Measurements from ENCODE around the gene TRIM54.
A peak's percentile ranks its signal among the peaks of the same experiment; 100 is the strongest.

The TRIM54 gene, protein sequence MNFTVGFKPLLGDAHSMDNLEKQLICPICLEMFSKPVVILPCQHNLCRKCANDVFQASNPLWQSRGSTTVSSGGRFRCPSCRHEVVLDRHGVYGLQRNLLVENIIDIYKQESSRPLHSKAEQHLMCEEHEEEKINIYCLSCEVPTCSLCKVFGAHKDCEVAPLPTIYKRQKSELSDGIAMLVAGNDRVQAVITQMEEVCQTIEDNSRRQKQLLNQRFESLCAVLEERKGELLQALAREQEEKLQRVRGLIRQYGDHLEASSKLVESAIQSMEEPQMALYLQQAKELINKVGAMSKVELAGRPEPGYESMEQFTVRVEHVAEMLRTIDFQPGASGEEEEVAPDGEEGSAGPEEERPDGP

DNA sequence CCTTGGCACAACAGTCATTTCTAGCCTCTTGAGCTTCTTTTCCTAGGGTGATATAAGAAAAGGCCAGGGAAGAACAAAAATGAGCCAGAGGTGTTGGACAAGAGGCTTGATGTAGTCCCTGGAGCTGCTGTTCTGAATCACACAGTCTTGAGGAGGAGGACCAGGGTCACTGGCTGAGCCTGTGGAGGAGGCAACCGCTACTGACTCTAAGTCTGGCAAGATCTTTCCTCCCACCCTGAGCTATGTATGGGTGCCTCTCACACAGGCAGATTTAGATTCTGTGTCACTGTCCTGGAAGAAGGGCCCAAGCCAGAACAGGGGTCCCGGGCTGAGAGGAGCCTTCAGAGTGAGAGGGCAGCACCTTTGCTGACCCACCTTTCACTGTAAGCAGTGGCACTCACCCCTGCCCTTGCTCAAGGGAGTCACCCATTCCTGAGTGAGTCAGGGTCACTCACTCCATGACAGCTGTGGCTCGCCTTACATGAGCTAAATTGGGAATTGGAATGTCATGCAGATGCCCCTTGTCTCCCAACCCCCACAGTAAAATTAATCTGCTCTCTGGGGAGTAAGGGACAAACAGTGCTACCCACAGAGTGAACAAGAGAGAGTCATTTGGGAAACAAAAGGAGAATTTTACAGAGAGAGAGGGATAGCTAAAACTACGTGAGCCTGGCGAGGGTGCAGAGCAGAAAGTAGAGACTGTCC, at the start of gene TRIM54:
TSS of gene TRIM54 (plus strand) at position 575 of the 705 bp plus-strand sequence. CDS start 303 bp downstream, outside the sequence.
- Histone ChIP-seq H3K4me2 (peak within 1 kb of the TSS; percentile 48), H3K9ac (peak within 1 kb of the TSS; percentile 63; the same call in 1 of the 2 replicates), H3K36me3 (no peaks in the 10 kb centered on the region), H3K27ac (no peak within 1 kb of the TSS), H3K9me3 (no peaks in the 10 kb centered on the region), H3K27me3 (no peaks in the 10 kb centered on the region), H3K4me3 (no peak within 1 kb of the TSS), H3K4me1 (peaks cover 16% of the 10 kb centered on the region), H4K20me1 (no peaks in the 10 kb centered on the region)
- TF ChIP-seq Cebpa-rat (IDR thresholded peaks at IDR 0.05), result no peak

DNA sequence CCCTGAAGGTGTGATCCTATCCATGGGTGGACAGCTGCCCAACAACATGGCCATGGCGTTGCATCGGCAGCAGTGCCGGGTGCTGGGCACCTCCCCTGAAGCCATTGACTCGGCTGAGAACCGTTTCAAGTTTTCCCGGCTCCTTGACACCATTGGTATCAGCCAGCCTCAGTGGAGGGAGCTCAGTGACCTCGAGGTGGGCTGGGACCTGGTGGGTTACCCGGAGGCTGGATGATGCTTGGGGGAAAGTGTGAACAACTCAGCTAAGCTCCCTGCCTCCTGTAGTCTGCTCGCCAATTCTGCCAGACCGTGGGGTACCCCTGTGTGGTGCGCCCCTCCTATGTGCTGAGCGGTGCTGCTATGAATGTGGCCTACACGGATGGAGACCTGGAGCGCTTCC, 48.9 kb upstream of the TRIM54 start:
- no peaks in the 10 kb centered on the region for H3K9me3 ChIP-seq
- H3K9ac ChIP-seq, result no peak overlapping the region
- peaks cover 99% of the 10 kb centered on the region for H3K36me3 ChIP-seq
- H3K4me3 ChIP-seq, result no peak overlapping the region
- no peak overlapping the region for H3K4me2 ChIP-seq
- H3K4me1 ChIP-seq, result peaks cover 28% of the 10 kb centered on the region
- no peak overlapping the region for H3K27ac ChIP-seq
- TF ChIP-seq Cebpa-rat (IDR thresholded peaks at IDR 0.05), result no peak
- no peaks in the 10 kb centered on the region for H3K27me3 ChIP-seq
- peaks cover 8% of the 10 kb centered on the region; the same call in 1 of the 2 replicates for H4K20me1 ChIP-seq

DNA sequence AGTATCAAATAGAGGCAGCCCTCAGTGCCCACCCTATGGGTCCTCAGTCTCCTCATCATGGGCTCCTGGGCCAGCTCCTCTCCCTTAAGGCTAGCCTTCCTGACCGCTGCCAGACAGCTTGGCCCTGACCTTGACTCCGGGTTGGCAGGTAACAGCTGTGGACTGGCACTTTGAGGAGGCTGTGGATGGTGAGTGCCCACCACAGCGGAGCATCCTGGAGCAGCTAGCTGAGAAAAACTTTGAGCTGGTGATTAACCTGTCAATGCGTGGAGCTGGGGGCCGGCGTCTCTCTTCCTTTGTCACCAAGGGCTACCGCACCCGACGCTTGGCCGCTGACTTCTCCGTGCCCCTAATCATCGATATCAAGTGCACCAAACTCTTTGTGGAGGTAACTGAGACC, 46.1 kb upstream of the TRIM54 start:
- Histone ChIP-seq H3K27ac (no peak overlapping the region), H4K20me1 (peaks cover 8% of the 10 kb centered on the region; the same call in 1 of the 2 replicates), H3K4me3 (no peak overlapping the region), H3K9me3 (no peaks in the 10 kb centered on the region), H3K4me2 (no peak overlapping the region), H3K4me1 (peaks cover 16% of the 10 kb centered on the region), H3K36me3 (peaks cover 100% of the 10 kb centered on the region), H3K9ac (no peak overlapping the region), H3K27me3 (no peaks in the 10 kb centered on the region)
- no peak for TF ChIP-seq Cebpa-rat (IDR thresholded peaks at IDR 0.05)

DNA sequence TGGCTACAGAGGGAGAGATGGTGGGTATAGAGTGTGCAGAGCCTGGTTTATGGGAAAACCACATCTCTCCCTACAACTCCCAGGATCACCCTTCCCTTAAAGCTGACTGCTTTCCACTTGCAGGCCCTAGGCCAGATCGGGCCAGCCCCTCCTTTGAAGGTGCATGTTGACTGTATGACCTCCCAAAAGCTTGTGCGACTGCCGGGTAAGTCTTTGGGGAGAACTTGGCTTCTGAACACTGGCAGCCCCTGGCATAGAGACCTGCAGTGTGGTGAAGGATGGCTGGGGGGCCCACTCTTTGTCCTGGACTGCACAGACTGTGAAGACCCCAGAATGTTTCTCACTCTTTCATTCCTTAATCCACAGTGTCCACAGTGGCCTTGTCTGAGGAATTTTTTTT, 45.6 kb upstream of the TRIM54 start:
- no peaks in the 10 kb centered on the region for H3K9me3 ChIP-seq
- peaks cover 8% of the 10 kb centered on the region; the same call in 1 of the 2 replicates for H4K20me1 ChIP-seq
- no peaks in the 10 kb centered on the region for H3K27me3 ChIP-seq
- peaks cover 100% of the 10 kb centered on the region for H3K36me3 ChIP-seq
- no peak overlapping the region for H3K9ac ChIP-seq
- no peak overlapping the region for H3K4me3 ChIP-seq
- no peak for TF ChIP-seq Cebpa-rat (IDR thresholded peaks at IDR 0.05)
- no peak overlapping the region for H3K27ac ChIP-seq
- peaks cover 16% of the 10 kb centered on the region for H3K4me1 ChIP-seq
- H3K4me2 ChIP-seq, result no peak overlapping the region

DNA sequence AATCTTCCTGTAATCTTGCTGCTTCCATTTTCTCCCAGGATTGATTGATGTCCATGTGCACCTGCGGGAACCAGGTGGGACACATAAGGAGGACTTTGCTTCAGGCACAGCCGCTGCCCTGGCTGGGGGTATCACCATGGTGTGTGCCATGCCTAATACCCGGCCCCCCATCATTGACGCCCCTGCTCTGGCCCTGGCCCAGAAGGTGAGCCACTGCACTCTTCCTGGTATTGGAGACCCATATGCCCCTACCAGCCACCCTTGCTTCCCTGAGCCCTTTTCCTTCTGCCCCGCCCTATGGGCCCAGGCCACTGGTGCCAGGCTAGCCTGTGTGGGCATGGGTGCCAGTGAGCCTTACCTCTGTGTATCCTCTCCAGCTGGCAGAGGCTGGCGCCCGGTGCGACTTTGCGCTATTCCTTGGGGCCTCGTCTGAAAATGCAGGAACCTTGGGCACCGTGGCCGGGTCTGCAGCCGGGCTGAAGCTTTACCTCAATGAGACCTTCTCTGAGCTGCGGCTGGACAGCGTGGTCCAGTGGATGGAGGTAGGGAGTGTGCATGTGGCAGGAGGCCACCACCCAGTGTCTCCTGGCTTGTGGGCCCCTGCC, 44.8 kb upstream of the TRIM54 start:
- Histone ChIP-seq H3K9me3 (no peaks in the 10 kb centered on the region), H3K9ac (no peak overlapping the region), H3K4me2 (no peak overlapping the region), H4K20me1 (peaks cover 10% of the 10 kb centered on the region; the same call in 1 of the 2 replicates), H3K4me3 (no peak overlapping the region), H3K27me3 (no peaks in the 10 kb centered on the region), H3K36me3 (peaks cover 100% of the 10 kb centered on the region), H3K4me1 (peaks cover 16% of the 10 kb centered on the region), H3K27ac (no peak overlapping the region)
- TF ChIP-seq Cebpa-rat (IDR thresholded peaks at IDR 0.05), result no peak

DNA sequence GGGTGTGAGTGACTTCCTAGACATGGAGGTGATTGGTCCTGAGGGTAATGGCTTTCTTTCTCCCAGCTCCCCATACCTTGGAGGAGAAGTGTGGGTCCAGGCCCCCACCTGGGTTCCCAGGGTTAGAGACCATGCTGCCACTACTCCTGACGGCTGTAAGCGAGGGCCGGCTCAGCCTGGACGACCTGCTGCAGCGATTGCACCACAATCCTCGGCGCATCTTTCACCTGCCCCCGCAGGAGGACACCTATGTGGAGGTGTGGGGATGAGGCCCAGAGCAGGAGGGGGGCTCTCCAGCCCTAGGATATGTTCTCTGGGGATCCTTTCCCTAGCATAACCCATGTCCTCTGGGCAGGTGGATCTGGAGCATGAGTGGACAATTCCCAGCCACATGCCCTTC, 43.3 kb upstream of the TRIM54 start:
- Histone ChIP-seq H3K9me3 (no peaks in the 10 kb centered on the region), H3K9ac (no peak overlapping the region), H3K4me1 (peaks cover 17% of the 10 kb centered on the region), H3K27me3 (no peaks in the 10 kb centered on the region), H3K4me2 (no peak overlapping the region), H4K20me1 (peaks cover 10% of the 10 kb centered on the region; the same call in 1 of the 2 replicates), H3K27ac (no peak overlapping the region), H3K36me3 (peaks cover 100% of the 10 kb centered on the region), H3K4me3 (no peak overlapping the region)
- TF ChIP-seq Cebpa-rat (IDR thresholded peaks at IDR 0.05), result no peak

DNA sequence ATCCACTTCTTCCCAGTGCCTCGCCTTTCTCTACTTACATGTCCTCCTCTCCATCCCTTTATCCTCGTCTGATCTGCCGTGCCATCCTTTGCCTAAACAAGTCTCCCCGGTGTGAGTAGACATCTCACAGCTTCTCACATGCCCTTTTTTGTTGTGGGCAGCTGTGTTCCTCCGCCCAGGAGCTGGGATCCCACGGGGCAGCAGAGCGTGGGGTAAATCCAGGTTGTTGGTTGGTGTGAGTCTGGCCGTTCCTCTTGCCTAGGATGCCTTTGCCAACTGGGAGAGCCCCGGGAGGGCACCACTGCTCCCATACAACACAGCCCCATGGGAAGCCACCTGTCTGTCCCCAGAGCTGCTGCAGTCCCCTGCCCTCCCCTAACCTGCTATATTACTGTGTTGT, 41.8 kb upstream of the TRIM54 start:
- Histone ChIP-seq H3K9me3 (no peaks in the 10 kb centered on the region), H3K27ac (no peak overlapping the region), H3K4me2 (no peak overlapping the region), H3K36me3 (peaks cover 100% of the 10 kb centered on the region), H3K27me3 (no peaks in the 10 kb centered on the region), H4K20me1 (peaks cover 10% of the 10 kb centered on the region; the same call in 1 of the 2 replicates), H3K4me1 (peaks cover 17% of the 10 kb centered on the region), H3K9ac (no peak overlapping the region), H3K4me3 (no peak overlapping the region)
- TF ChIP-seq Cebpa-rat (IDR thresholded peaks at IDR 0.05), result no peak

DNA sequence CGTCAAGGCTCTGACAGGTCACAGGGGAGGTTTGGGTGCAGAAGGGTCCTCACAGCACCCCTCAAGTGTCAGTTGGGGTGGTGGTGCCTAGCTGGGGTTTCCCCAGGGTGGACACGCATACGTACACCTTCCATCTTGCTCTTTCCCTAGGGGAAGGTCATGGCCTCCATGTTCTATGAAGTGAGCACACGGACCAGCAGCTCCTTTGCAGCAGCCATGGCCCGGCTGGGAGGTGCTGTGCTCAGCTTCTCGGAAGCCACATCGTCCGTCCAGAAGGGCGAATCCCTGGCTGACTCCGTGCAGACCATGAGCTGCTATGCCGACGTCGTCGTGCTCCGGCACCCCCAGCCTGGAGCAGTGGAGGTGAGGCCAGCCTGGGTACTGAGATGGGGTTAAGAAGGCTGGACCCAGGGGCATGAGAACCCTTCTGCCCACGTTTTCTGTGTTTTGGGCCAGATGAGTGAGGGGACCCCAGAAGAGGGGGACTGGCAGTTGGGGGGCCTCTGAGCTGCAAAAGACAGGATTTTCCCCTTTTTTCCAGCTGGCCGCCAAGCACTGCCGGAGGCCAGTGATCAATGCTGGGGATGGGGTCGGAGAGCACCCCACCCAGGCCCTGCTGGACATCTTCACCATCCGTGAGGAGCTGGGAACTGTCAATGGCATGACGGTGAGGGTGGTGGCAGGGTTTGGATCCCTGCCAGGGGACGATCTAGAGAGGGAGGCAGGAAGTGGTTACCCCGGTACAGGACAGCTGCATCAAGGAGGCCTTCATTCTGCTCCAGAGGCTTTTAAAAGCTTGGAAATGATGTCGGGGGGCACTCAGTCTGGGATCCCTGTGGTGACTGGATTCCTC, 40.2 kb upstream of the TRIM54 start:
- peak overlapping the region; percentile 71 for H3K4me2 ChIP-seq
- no peaks in the 10 kb centered on the region for H3K27me3 ChIP-seq
- peaks cover 17% of the 10 kb centered on the region for H3K4me1 ChIP-seq
- H3K9ac ChIP-seq, result peak overlapping the region; percentile 58; the same call in 1 of the 2 replicates
- H3K36me3 ChIP-seq, result peaks cover 84% of the 10 kb centered on the region
- no peak overlapping the region for H3K4me3 ChIP-seq
- TF ChIP-seq Cebpa-rat (IDR thresholded peaks at IDR 0.05), result no peak
- no peaks in the 10 kb centered on the region for H3K9me3 ChIP-seq
- H3K27ac ChIP-seq, result peak overlapping the region; percentile 50
- H4K20me1 ChIP-seq, result peaks cover 10% of the 10 kb centered on the region; the same call in 1 of the 2 replicates

DNA sequence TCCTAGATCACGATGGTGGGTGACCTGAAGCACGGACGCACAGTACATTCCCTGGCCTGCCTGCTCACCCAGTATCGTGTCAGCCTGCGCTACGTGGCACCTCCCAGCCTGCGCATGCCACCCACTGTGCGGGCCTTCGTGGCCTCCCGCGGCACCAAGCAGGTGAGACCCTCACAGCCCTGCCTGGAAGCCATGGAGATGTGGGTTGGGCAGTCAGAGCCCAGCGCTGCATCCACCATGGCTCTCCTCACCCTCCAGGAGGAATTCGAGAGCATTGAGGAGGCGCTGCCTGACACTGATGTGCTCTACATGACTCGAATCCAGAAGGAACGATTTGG, 39.6 kb upstream of the TRIM54 start:
- Histone ChIP-seq H3K9me3 (no peaks in the 10 kb centered on the region), H3K4me2 (peak overlapping the region; percentile 71), H4K20me1 (peaks cover 10% of the 10 kb centered on the region; the same call in 1 of the 2 replicates), H3K36me3 (peaks cover 78% of the 10 kb centered on the region), H3K4me3 (no peak overlapping the region), H3K27ac (peak overlapping the region; percentile 50), H3K9ac (no peak overlapping the region), H3K4me1 (peaks cover 17% of the 10 kb centered on the region), H3K27me3 (no peaks in the 10 kb centered on the region)
- no peak for TF ChIP-seq Cebpa-rat (IDR thresholded peaks at IDR 0.05)
